K562 (cell line): ENCODE measurements around the gene TPGS1.

Source experiments
- CCAR2 ChIP-seq: fragments of 200-400 bp; formaldehyde crosslinking; IDR thresholded peaks from 2 replicates; pipeline ENCODE4 v1.6.1; 2017; ENCODE audit warnings: mild to moderate bottlenecking, low read depth, low read length
- CHD2 ChIP-seq: IDR thresholded peaks from 2 replicates; pipeline ENCODE4 v1.6.1; 2011; ENCODE audit warnings: low read depth, low read length
- CTCF ChIP-seq, 3 experiments: IDR thresholded peaks in 2 of 3; conservative IDR thresholded peaks in 1 of 3; 2 replicates each; pipeline ENCODE4 v1.5.1; 2011 to 2012; ENCODE audit warnings: low read length in 3 of 3, mild to moderate bottlenecking in 3 of 3, control low read depth in 2 of 3, improper control_type of control experiment in 1 of 3, inconsistent platforms in 1 of 3, low read depth in 1 of 3, mixed read lengths in 1 of 3, moderate library complexity in 1 of 3; ENCODE audit not compliant: insufficient read depth in 2 of 3
- EP300 ChIP-seq: IDR thresholded peaks from 2 replicates; pipeline ENCODE4 v1.6.1; 2012; ENCODE audit warnings: low read length, improper control_type of control experiment
- ERF ChIP-seq: fragments of 450-650 bp; formaldehyde crosslinking; IDR thresholded peaks from 2 replicates; pipeline ENCODE4 v1.4.0; 2020; ENCODE audit warnings: mild to moderate bottlenecking, mixed read lengths
- EZH2 ChIP-seq: IDR thresholded peaks from 2 replicates; pipeline ENCODE4 v1.6.1; 2012; ENCODE audit warnings: low read depth, mild to moderate bottlenecking, inconsistent platforms, low read length, borderline replicate concordance
- FOSL1 ChIP-seq: fragments of 200-800 bp; sonication (Bioruptor generic); conservative IDR thresholded peaks from 2 replicates; pipeline ENCODE4 v1.6.1; 2016; ENCODE audit warnings: missing genetic modification characterization, missing compliant biosample characterization
- HES1 ChIP-seq: fragments of 450-650 bp; IDR thresholded peaks from 2 replicates; pipeline ENCODE4 v1.6.1; 2016; ENCODE audit warnings: low read depth, mild to moderate bottlenecking, moderate library complexity
- MLX ChIP-seq, 2 experiments: fragments of 450-650 bp in 1 of 2; sonication (generic) in 1 of 2; formaldehyde crosslinking; conservative IDR thresholded peaks; 2 replicates each; pipeline versions ENCODE4 v1.4.0 to v1.8.1; 2020 to 2022; ENCODE audit warnings: mild to moderate bottlenecking in 1 of 2, missing genetic modification reagents in 1 of 2
- POLR2A ChIP-seq: fragments of 450-650 bp; conservative IDR thresholded peaks from 2 replicates; pipeline ENCODE4 v1.6.1; 2016
- PTTG1 ChIP-seq: fragments of 450-650 bp; IDR thresholded peaks from 2 replicates; pipeline ENCODE4 v1.6.1; 2016; ENCODE audit warnings: low read depth, mild to moderate bottlenecking, missing genetic modification characterization, missing compliant biosample characterization
- RCOR1 ChIP-seq, 2 experiments: IDR thresholded peaks; 2 replicates each; pipeline ENCODE4 v1.6.1; 2012; ENCODE audit warnings: low read depth in 2 of 2, low read length in 2 of 2, borderline replicate concordance in 1 of 2, improper control_type of control experiment in 1 of 2
- STAT5A ChIP-seq: IDR thresholded peaks from 2 replicates; pipeline ENCODE4 v1.6.1; 2012; ENCODE audit warnings: low read length, inconsistent platforms, borderline replicate concordance
- ZNF175 ChIP-seq: fragments of 200-800 bp; sonication (Bioruptor generic); IDR thresholded peaks from 2 replicates; pipeline ENCODE4 v1.6.1; 2016; ENCODE audit warnings: low read depth, mild to moderate bottlenecking, missing genetic modification characterization, missing compliant biosample characterization

- TF ChIP-seq FOSL1 (no peak), POLR2A (no peak), EP300 (no peak), MLX (CRISPR knock-in tag; conservative IDR thresholded peaks at IDR 0.05) (no peak), PTTG1 (tag) (no peak), EZH2 (no peak), CCAR2 (no peak), CTCF (IDR thresholded peaks at IDR 0.05 in 2 of 3, conservative IDR thresholded peaks at IDR 0.05 in 1 of 3; ENCODE audit: insufficient read depth in 2 of 3, low read depth in 1 of 3, low read length in 3 of 3) (no peak), ZNF175 (no peak), STAT5A (no peak), HES1 (no peak), ERF (CRISPR knock-in tag) (no peak), CHD2 (no peak), RCOR1 (IDR thresholded peaks at IDR 0.05; ENCODE audit: borderline replicate concordance in 1 of 2, low read depth in 2 of 2, low read length in 2 of 2) (no peak)
These were observed 32.2 kb downstream of the TPGS1 start for GRCh38 chr19:539429-540030.
